Heart left ventricle (tissue), 16 donors: ENCODE data around the gene DNMT1. TPM values are rescaled to one million over a fixed set of nuclear protein-coding genes. Genes with fewer than 3 reads are reported as not detected.

Experiments
- ATAC-seq, 4 donors: fragments of 200-7000 bp; cut with Tn5 transposase; one replicate each; pipeline ENCODE4 v1.9.1; 2020 to 2022; ENCODE audit warnings: moderate library complexity in 4 of 4, mild to moderate bottlenecking in 3 of 4, moderate number of reproducible peaks in 1 of 4
- DNase-seq, 5 donors: peaks; one replicate each; pipeline ENCODE4 v3.0.0-alpha.2; 2020
- H3K27ac ChIP-seq, 12 donors: fragments of 200-600 bp; sonication (generic) in 4 of 12; one replicate each; pipeline versions ENCODE4 v1.5.0 to v1.8.0; 2016 to 2022; ENCODE audit warnings: mild to moderate bottlenecking in 2 of 12
- H3K27me3 ChIP-seq, 9 donors: fragments of 200-600 bp; sonication (generic) in 2 of 9; one replicate each; pipeline versions ENCODE4 v1.5.1 to v1.8.0; 2016 to 2022; ENCODE audit warnings: mild to moderate bottlenecking in 3 of 9
- H3K36me3 ChIP-seq, 9 donors: fragments of 200-600 bp; sonication (generic) in 2 of 9; one replicate each; pipeline versions ENCODE4 v1.5.0 to v1.8.0; 2018 to 2022; ENCODE audit warnings: mild to moderate bottlenecking in 2 of 9
- H3K4me1 ChIP-seq, 12 donors: fragments of 200-600 bp; sonication (generic) in 4 of 12; one replicate each; pipeline versions ENCODE4 v1.5.0 to v1.8.0; 2016 to 2022; ENCODE audit warnings: mild to moderate bottlenecking in 3 of 12
- H3K4me3 ChIP-seq, 12 donors: fragments of 200-600 bp; sonication (generic) in 4 of 12; one replicate each; pipeline versions ENCODE4 v1.5.0 to v1.8.0; 2017 to 2022; ENCODE audit warnings: mild to moderate bottlenecking in 9 of 12, moderate library complexity in 4 of 12
- H3K9me3 ChIP-seq, 12 donors: fragments of 200-600 bp; sonication (generic) in 4 of 12; one replicate each; pipeline versions ENCODE4 v1.5.0 to v1.8.0; 2016 to 2022; ENCODE audit warnings: mild to moderate bottlenecking in 1 of 12
- CTCF ChIP-seq, 12 donors: fragments of 200-600 bp; sonication (generic) in 4 of 12; IDR thresholded peaks; one replicate each; pipeline versions ENCODE4 v1.5.0 to v1.8.0; 2018 to 2022; ENCODE audit warnings: antibody characterized with exemption in 12 of 12, mild to moderate bottlenecking in 5 of 12
- POLR2A ChIP-seq, 2 donors: fragments of 450-650 bp; IDR thresholded peaks; one replicate each; pipeline ENCODE4 v1.6.1; 2017; ENCODE audit warnings: antibody characterized with exemption in 2 of 2, mild to moderate bottlenecking in 2 of 2, moderate library complexity in 2 of 2
- WGBS, 4 donors: extraction: QIAGEN DNeasy Blood & Tissue Kit in 2 of 4; methylation state at CpG; one replicate each; pipeline versions ENCODE4 v1.1.5 to v1.1.7; 2013 to 2018; 5-methylcytosine and 5-hydroxymethylcytosine counted together
- intact Hi-C, 10 donors: fragments of 100-400 bp; cut with DNase I; formaldehyde crosslinking; loops; one replicate each; pipeline versions ENCODE4 v1.11.1 to v1.14.2; 2022
- polyA plus RNA-seq, 2 donors: library from polyadenylated mRNA; stranded (reverse); fragments of 200-250 nt; gene quantifications; one replicate each; pipeline ENCODE4 v1.2.3, GENCODE V29; 2013
- total RNA-seq, 9 donors: library from RNA; depleted of rRNA in 2 of 9; stranded (reverse); fragments of >200 nt in 2 of 9; fragmentation: NEBNext Ultra II Directional in 3 of 9; extraction: Animal tissue kit (Norgen Biotek cat#: 25700) in 3 of 9; gene quantifications; one replicate each; pipeline versions ENCODE4 v1.1.0 to v1.2.4, GENCODE V29; 2016 to 2023
- donor health status: ischemic (EF 13 %, LVEDD 7.1; RV severe dilation, severe dysfunction).
- donor health status: healthy with polysubstance abuse.
- donor health status: DM: no; HTN: yes; CAD: no.
- donor health status: DM: no; HTN: no; CAD: no.
- donor health status: ischemic (EF 25% LVEDD 6.9; RV normal size, moderate dysfunction).
- donor health status: ischemic (EF 25% LVEDD 5.7; RV mildly dilated, moderate dysfunction).
- donor health status: healthy.
- donor health status: DM: yes; HTN: yes; CAD: no.
- donor health status: ischemic (EF 35%, LVEDD 5.7; RV mildly dilated, moderate dysfunction).
- donor health status: nonischemic (EF 11% LVEDD 7.7; RV severe dilation, severe dysfunction).
- donor health status: DM: yes; HTN: yes; CAD: no.
- donor health status: PGD.
- donor health status: ischemic (EF 29% LVEDD 5.4; RV normal size, mild dysfunction).
- donor health status: nonischemic (EF 23%, LVEDD 6.1; RV moderate dilation, normal function).

The DNMT1 gene
- total and polyA plus RNA-seq, 11 donors = 16.1 to 61.6 (median 25.0) TPM

GRCh38 chr19:10133596-10133995 lies 61.2 kb downstream of the DNMT1 start:
- Histone ChIP-seq H3K4me3 (no peak overlapping the region), H3K36me3 (peaks cover 0 to 99% (median 72%) of the 10 kb centered on the region in 9 donors), H3K27ac (no peak overlapping the region), H3K4me1 (peaks cover 0 to 7% (median 0%) of the 10 kb centered on the region in 12 donors), H3K9me3 (no peaks in the 10 kb centered on the region), H3K27me3 (no peaks in the 10 kb centered on the region)
- ATAC-seq = no peak
- DNase-seq = no peak
- 87 to 90% (median 89%) methylated on average over 11 of the region's 11 CpGs for WGBS, 4 donors
- TF ChIP-seq CTCF (IDR thresholded peaks at IDR 0.05) = no peak
- no peak for TF ChIP-seq POLR2A (IDR thresholded peaks at IDR 0.05)
- intact Hi-C loops = no loop called here

DNA sequence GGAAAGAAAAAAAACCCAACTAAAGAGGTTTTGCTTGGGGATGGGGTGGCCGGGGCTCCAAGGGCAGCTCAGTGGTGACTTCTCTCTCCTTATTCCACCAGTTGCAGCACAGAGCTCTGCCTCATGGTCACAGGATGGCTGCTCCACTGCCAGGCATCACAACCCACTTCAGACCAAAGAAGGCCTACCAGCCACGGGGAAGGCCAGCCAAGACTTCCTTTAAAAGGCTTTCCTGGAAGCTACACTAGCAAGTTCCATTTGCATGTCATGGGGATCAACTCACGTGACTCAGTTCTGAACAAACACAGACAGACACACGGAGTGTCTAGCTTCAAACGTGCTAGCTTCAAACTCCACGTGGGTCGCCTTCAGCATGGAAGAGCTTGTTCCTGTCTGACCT lies 61.8 kb downstream of the DNMT1 start:
- DNase-seq (no peak), ATAC-seq (no peak)
- no peak overlapping the region for H3K4me3 ChIP-seq
- peaks cover 0 to 99% (median 66%) of the 10 kb centered on the region in 9 donors for H3K36me3 ChIP-seq
- 92 to 96% (median 94%) methylated on average over 6 to 7 of the region's 7 CpGs for whole genome bisulfite sequencing, 4 donors
- H3K27me3 ChIP-seq = no peaks in the 10 kb centered on the region
- H3K4me1 ChIP-seq = peaks cover 0 to 7% (median 0%) of the 10 kb centered on the region in 12 donors
- H3K9me3 ChIP-seq = no peaks in the 10 kb centered on the region
- H3K27ac ChIP-seq = no peak overlapping the region
- TF ChIP-seq POLR2A (IDR thresholded peaks at IDR 0.05) (no peak), CTCF (IDR thresholded peaks at IDR 0.05) (no peak)
- intact Hi-C loops = no loop called here

- WGBS, 4 donors = 88 to 94% (median 90%) methylated on average over 4 of the region's 4 CpGs
- TF ChIP-seq CTCF (IDR thresholded peaks at IDR 0.05) (no peak), POLR2A (IDR thresholded peaks at IDR 0.05) (no peak)
- H3K4me1 ChIP-seq = peaks cover 0 to 11% (median 0%) of the 10 kb centered on the region in 12 donors
- H3K27ac ChIP-seq = peak overlapping the region in 2 of 12 donors; percentile 13 to 94
- peaks cover 0 to 39% (median 10%) of the 10 kb centered on the region in 9 donors for H3K36me3 ChIP-seq
- no peaks in the 10 kb centered on the region for H3K9me3 ChIP-seq
- no peaks in the 10 kb centered on the region for H3K27me3 ChIP-seq
- ATAC-seq (peak in 3 of 4 donors; percentile 33 to 60 (median 48)), DNase-seq (no peak)
- H3K4me3 ChIP-seq = no peak overlapping the region
- intact Hi-C loops = no loop called here
These were observed 68.5 kb downstream of the DNMT1 start for GRCh38 chr19:10126213-10126639.

- Histone ChIP-seq H3K27ac (no peak overlapping the region), H3K4me1 (peaks cover 0 to 25% (median 0%) of the 10 kb centered on the region in 12 donors), H3K9me3 (no peaks in the 10 kb centered on the region), H3K27me3 (no peaks in the 10 kb centered on the region), H3K4me3 (no peak overlapping the region), H3K36me3 (peaks cover 0 to 22% (median 4%) of the 10 kb centered on the region in 9 donors)
- ATAC-seq (no peak), DNase-seq (no peak)
- intact Hi-C loops = no loop called here
- TF ChIP-seq CTCF (IDR thresholded peaks at IDR 0.05) = no peak
- no peak for TF ChIP-seq POLR2A (IDR thresholded peaks at IDR 0.05)
- 97 to 99% (median 98%) methylated on average over 7 of the region's 7 CpGs for WGBS, 4 donors
These were observed 70.3 kb downstream of the DNMT1 start for GRCh38 chr19:10124429-10124828.
